ENCODE measurements around the gene POU6F2. TPM values are rescaled to one million over a fixed set of nuclear protein-coding genes. Genes with fewer than 3 reads are reported as not detected.

POU6F2 gene
- total and polyA plus RNA-seq, 9 of the 15 experiments (the other 6 are each of a cell fraction or from before 2014, with no cell fraction given), result 0.29 to 1.5 (median 0.96) TPM

- TF ChIP-seq PCBP1 (IDR thresholded peaks at IDR 0.05; ENCODE audit: low read depth, low read length, poor library complexity, severe bottlenecking), result no peak
Measured at GRCh38 chr7:39446546-39446945, 468.8 kb downstream of the POU6F2 start (continued).

GRCh38 chr7:39451901-39452300 is 474.2 kb downstream of the POU6F2 start:
- intact Hi-C loops (cut with micrococcal nuclease), result no loop called here
- Histone ChIP-seq H3K27me3 (ENCODE audit: control insufficient read depth in 2 of 2, insufficient read depth in 2 of 2, low read length in 2 of 2) (peaks cover 3 to 5% of the 10 kb centered on the region in 2 experiments; a peak in 1 of 5 replicates), H2AFZ (ENCODE audit: low read depth, low read length) (no peak overlapping the region), H3K9ac (ENCODE audit: insufficient read depth in 1 of 2, low read depth in 2 of 2, low read length in 2 of 2) (no peak overlapping the region), H3K4me3 (no peak overlapping the region), H3K9me3 (replicated peaks; ENCODE audit: control insufficient read depth, insufficient read depth, low read depth, low read length) (no peaks in the 10 kb centered on the region), H3K4me2 (ENCODE audit: insufficient read depth, low read length) (no peak overlapping the region), H3K4me1 (replicated peaks in 1 of 2; ENCODE audit: control insufficient read depth in 2 of 2, insufficient read depth in 2 of 2, low read length in 2 of 2) (no peaks in the 10 kb centered on the region), H4K20me1 (replicated peaks; ENCODE audit: control insufficient read depth, insufficient read depth, low read length) (no peaks in the 10 kb centered on the region), H3K27ac (ENCODE audit: extremely low read depth, low read depth, low read length) (no peak overlapping the region), H3K79me2 (ENCODE audit: control insufficient read depth, insufficient read depth, low read length) (no peaks in the 10 kb centered on the region), H3K9me1 (ENCODE audit: control insufficient read depth, insufficient read depth, low read length) (no peaks in the 10 kb centered on the region), H3K36me3 (ENCODE audit: control insufficient read depth, insufficient read depth, low read length) (no peaks in the 10 kb centered on the region)
- no TSS peak for BruUV-seq (replicated peaks)
- ATAC-seq (no peak), DNase-seq (ENCODE audit: extremely low read depth in 1 of 4, low spot score in 3 of 4) (no peak), FAIRE-seq (no peak)
- CTCF ChIA-PET (ENCODE audit: low intra/inter-chr PET ratio), result no interaction called here
- POLR2A ChIA-PET, result no interaction called here
- TF ChIP-seq TCF15 (CRISPR knock-in tag; IDR thresholded peaks at IDR 0.05), result no peak
- TF ChIP-seq NR2C1 (IDR thresholded peaks at IDR 0.05), result no peak
- TF ChIP-seq NR2C1 (tag; IDR thresholded peaks at IDR 0.05), result no peak
- TF ChIP-seq PURB (CRISPR knock-in tag; IDR thresholded peaks at IDR 0.05; ENCODE audit: low read depth), result no peak
- no peak for TF ChIP-seq THRAP3 (IDR thresholded peaks at IDR 0.05; ENCODE audit: borderline replicate concordance)
- TF ChIP-seq PYGO2 (tag; IDR thresholded peaks at IDR 0.05), result no peak
- no peak for TF ChIP-seq XRCC5 (IDR thresholded peaks at IDR 0.05; ENCODE audit: low read depth, low read length)
- no peak for TF ChIP-seq ZNF717 (CRISPR knock-in tag; IDR thresholded peaks at IDR 0.05)
- no peak for TF ChIP-seq MAFG (tag; conservative IDR thresholded peaks at IDR 0.05)
- no peak for TF ChIP-seq SMARCC2 (IDR thresholded peaks at IDR 0.05; ENCODE audit: low read depth)
- no peak for TF ChIP-seq ZNF140 (CRISPR knock-in tag; IDR thresholded peaks at IDR 0.05)
- in situ Hi-C loops (cut with MboI), result no loop called here
- 0% methylated on average over 3 of the region's 3 CpGs for WGBS (ENCODE audit: insufficient coverage, low coverage, missing lambda C conversion rate)
